Measurements from ENCODE around the gene WDR27.

WDR27 gene

DNA sequence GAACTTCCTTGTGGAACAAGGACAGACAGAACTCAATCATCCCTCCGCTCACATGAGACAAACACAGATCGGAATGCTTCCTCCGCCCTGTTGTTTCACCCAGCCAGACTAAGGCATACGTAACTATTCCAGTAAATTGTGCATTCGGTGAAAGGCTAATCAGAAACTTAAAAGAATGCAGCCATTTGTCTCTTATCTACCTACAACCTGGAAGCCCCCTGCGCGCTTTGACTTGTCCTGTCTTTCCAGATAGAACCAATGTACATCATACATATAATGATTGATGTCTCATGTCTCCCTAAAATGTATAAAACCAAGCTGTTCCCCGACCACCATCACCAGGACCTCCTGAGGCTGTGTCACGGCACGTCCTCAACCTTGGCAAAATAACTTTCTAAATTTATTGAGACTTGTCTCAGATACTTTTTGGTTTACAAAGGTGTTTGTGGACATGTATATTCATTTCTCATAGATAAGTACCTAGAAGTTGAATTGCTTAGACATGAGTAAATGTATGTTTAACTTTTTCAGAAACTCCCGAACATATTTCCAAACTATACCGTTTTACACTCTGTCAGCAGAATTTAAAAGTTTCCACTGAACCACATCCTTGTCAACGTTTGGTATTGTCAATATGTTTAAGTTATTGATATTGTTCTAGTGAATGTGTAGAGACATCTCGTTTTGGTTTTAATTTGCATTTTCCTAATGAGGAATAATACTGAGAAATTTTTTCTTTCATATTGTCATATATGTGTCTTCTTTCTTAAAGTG lies 250.6 kb downstream of the WDR27 start:
- no peak overlapping the region for H3K4me3 ChIP-seq (ENCODE audit: low read depth, low read length)
- TF ChIP-seq, protein P1, sequence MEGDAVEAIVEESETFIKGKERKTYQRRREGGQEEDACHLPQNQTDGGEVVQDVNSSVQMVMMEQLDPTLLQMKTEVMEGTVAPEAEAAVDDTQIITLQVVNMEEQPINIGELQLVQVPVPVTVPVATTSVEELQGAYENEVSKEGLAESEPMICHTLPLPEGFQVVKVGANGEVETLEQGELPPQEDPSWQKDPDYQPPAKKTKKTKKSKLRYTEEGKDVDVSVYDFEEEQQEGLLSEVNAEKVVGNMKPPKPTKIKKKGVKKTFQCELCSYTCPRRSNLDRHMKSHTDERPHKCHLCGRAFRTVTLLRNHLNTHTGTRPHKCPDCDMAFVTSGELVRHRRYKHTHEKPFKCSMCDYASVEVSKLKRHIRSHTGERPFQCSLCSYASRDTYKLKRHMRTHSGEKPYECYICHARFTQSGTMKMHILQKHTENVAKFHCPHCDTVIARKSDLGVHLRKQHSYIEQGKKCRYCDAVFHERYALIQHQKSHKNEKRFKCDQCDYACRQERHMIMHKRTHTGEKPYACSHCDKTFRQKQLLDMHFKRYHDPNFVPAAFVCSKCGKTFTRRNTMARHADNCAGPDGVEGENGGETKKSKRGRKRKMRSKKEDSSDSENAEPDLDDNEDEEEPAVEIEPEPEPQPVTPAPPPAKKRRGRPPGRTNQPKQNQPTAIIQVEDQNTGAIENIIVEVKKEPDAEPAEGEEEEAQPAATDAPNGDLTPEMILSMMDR (IDR thresholded peaks at IDR 0.05; ENCODE audit: borderline replicate concordance, insufficient read depth, low read depth, low read length): no peak

DNA sequence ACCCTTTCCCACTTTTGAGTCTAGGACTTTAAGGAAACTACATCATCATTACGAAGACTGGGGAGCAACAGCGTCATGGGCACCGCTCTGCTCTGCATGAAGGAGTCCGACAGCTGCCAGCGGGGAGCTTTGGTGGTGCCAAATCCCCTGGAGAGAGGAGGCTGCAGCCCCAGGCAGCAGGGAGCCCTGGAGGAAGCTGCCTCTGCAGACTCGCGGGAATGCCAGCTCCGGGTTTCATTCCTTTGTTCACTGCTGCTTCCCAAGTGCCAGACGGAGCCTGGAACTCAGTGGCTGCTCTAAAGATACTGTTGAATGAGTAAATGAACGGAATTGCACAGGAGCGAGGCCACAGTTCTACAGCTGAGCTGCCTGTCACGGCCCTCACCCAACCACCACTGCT lies 251.7 kb downstream of the WDR27 start:
- no peak overlapping the region for H3K4me3 ChIP-seq (ENCODE audit: low read depth, low read length)
- TF ChIP-seq, protein P1 (IDR thresholded peaks at IDR 0.05; ENCODE audit: borderline replicate concordance, insufficient read depth, low read depth, low read length): no peak

DNA sequence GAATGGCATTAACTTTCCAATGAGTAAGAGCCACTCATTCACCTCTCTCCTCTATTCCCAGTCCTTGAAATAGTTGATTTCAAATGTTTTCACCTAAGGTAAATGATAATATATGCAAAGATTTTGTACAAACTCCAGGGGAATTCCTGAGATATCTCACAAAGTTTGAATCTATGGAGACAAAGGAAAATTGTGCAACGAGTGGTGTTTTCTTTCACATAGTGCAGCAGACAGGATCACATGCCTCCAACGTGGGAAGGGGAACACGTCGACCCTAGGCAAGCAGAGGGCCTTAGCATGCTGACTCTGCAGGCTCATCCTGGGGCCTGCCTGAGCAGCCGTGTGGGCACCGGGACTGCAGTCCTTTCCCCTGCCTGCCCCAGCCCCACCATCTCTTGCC lies 252.6 kb downstream of the WDR27 start:
- TF ChIP-seq, protein P1 (IDR thresholded peaks at IDR 0.05; ENCODE audit: borderline replicate concordance, insufficient read depth, low read depth, low read length): no peak
- no peak overlapping the region for H3K4me3 ChIP-seq (ENCODE audit: low read depth, low read length)

DNA sequence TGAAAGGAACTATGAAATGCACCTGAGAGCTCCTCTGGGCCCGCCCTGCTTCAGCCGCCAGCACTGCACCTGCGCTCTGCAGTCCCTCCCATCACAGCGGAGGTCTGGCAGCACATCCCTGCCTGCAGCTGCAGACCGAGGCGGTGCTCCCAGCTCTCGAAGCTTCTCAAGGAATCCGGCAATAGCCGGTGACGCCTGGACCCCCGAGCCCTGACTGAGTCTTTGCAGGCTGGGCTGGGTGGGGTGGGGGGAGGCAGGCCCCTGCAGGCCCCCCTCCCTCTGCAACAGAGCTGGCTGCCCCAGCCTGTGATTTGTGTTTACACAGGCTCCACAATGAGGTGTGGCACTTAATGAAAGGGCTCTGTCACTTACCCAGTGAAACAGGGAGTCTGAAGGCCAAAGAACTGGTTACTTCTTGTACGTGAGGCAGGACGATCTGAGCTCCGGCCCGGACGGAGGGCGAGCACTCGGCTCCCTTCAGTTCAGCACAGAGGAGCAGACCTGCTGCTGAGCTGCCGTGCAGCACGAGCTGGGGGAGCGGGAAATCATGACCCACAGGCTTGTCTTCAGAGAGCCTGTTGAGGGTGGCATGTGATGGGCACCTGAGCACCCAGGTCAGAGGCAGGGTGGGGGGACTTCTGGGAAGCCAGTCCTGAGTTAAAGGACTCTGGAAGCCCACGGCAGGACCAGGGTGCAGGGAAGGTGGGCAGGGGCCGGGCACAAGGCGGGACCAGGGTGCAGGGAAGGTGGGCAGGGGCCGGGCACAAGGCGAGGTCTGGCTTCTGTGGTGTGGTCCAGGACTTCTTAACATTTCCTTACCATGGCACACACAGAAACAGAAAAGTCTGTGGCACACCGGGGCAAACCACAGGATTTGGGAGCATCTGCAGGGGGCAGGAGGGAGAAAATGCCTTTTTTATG lies 255.9 kb downstream of the WDR27 start:
- TF ChIP-seq, protein P1 (IDR thresholded peaks at IDR 0.05; ENCODE audit: borderline replicate concordance, insufficient read depth, low read depth, low read length): no peak
- H3K4me3 ChIP-seq (ENCODE audit: low read depth, low read length): no peak overlapping the region

DNA sequence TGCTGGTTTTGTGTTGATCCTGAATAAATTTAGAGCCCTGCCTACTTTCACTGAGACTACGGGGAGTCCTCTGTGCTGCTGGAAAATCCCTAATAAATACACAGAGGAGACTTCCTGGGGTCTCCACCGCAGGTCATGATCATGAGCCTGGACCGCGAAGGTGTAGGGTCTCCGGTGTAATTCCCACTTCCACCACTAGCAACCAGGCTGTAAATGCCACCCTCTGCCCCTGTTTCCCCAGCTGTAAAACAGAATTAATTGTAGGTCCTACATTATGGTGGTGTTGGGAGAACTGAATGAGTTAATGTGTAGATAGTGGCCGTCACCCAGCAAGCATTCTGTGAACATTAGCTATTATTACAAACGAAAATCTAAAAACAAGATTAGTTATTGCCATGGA lies 256.6 kb downstream of the WDR27 start:
- TF ChIP-seq, protein P1 (IDR thresholded peaks at IDR 0.05; ENCODE audit: borderline replicate concordance, insufficient read depth, low read depth, low read length): no peak

DNA sequence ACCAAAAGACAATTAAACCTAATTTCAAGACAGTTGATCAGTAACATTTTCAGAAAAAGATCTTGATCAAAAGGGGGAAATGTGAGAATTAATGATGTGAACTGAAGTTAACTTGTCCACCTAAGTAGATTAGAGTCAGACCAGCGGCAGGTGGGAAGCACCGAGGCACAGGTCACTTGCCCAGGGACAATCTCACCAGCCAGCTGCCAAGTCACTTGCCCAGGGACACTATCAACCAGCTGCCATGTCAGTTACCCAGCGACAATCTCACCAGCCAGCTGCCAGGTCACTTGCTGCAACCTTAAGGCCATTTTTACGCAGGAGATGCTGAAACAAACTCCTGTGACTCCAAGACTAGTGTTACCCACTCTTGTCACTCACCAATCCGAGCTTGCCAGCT lies 260.5 kb downstream of the WDR27 start:
- no peak overlapping the region for H3K4me3 ChIP-seq (ENCODE audit: low read depth, low read length)
- TF ChIP-seq, protein P1 (IDR thresholded peaks at IDR 0.05; ENCODE audit: borderline replicate concordance, insufficient read depth, low read depth, low read length): no peak

More for the DNA sequence above, 256.6 kb downstream of the WDR27 start:
- H3K4me3 ChIP-seq (ENCODE audit: low read depth, low read length): no peak overlapping the region

Measured in GM12875 (cell line).